Endodermal cell (in vitro differentiated cells): ENCODE measurements around the gene ZPR1. TPM values are rescaled to one million over a fixed set of nuclear protein-coding genes. Genes with fewer than 3 reads are reported as not detected.

Experiments used
- DNase-seq: peaks from one replicate; pipeline ENCODE4 v3.0.0-alpha.2; 2017
- H3K27ac ChIP-seq: 2 replicates; pipeline ENCODE4 v1.5.1; 2013; ENCODE audit warnings: mild to moderate bottlenecking, low read depth, low read length, moderate library complexity
- H3K27me3 ChIP-seq: 2 replicates; pipeline ENCODE4 v1.6.1; 2013; ENCODE audit warnings: mild to moderate bottlenecking, low read length, moderate library complexity; ENCODE audit not compliant: insufficient read depth, control insufficient read depth, poor library complexity, severe bottlenecking
- H3K36me3 ChIP-seq: 2 replicates; pipeline ENCODE4 v1.7.0; 2013; ENCODE audit warnings: mild to moderate bottlenecking, low read length, moderate library complexity; ENCODE audit not compliant: control insufficient read depth, insufficient read depth
- H3K4me1 ChIP-seq: one replicate; pipeline ENCODE4 v1.7.0; 2013; ENCODE audit warnings: low read length; ENCODE audit not compliant: control insufficient read depth, insufficient read depth
- H3K4me3 ChIP-seq: 2 replicates; pipeline ENCODE4 v1.5.1; 2013; ENCODE audit warnings: mild to moderate bottlenecking, low read length, moderate library complexity
- H3K9ac ChIP-seq: 2 replicates; pipeline ENCODE4 v1.6.1; 2013; ENCODE audit warnings: mild to moderate bottlenecking, low read length, moderate library complexity; ENCODE audit not compliant: poor library complexity, severe bottlenecking; ENCODE audit errors: extremely low read depth
- H3K9me3 ChIP-seq: 2 replicates; pipeline ENCODE4 v1.6.1; 2013; ENCODE audit warnings: mild to moderate bottlenecking, low read length, moderate library complexity; ENCODE audit not compliant: control insufficient read depth
- H3K27ac Mint-ChIP-seq: 2 replicates; pipeline ENCODE4 v1.8.0; 2020; ENCODE audit warnings: mixed read lengths
- H3K27me3 Mint-ChIP-seq: 2 replicates; pipeline ENCODE4 v1.8.0; 2021; ENCODE audit warnings: mild to moderate bottlenecking, mixed read lengths; ENCODE audit not compliant: insufficient read depth
- H3K36me3 Mint-ChIP-seq: 2 replicates; pipeline ENCODE4 v1.8.0; 2020; ENCODE audit warnings: low read depth, mixed read lengths
- H3K4me1 Mint-ChIP-seq: 2 replicates; pipeline ENCODE4 v1.8.0; 2020; ENCODE audit warnings: mixed read lengths
- H3K4me3 Mint-ChIP-seq: 2 replicates; pipeline ENCODE4 v1.8.0; 2020; ENCODE audit warnings: mild to moderate bottlenecking, moderate library complexity, mixed read lengths
- H3K9me3 Mint-ChIP-seq: 2 replicates; pipeline ENCODE4 v1.8.0; 2020; ENCODE audit warnings: mild to moderate bottlenecking, mixed read lengths
- CTCF ChIP-seq: fragments of 200-600 bp; sonication (generic); conservative IDR thresholded peaks from 2 replicates; pipeline ENCODE4 v1.5.0; 2021; ENCODE audit warnings: antibody characterized with exemption, mild to moderate bottlenecking
- WGBS, 2 experiments: methylation state at CpG; one replicate each; pipeline versions ENCODE4 v1.1.5 to v1.1.7; 2013; ENCODE audit warnings: missing lambda C conversion rate in 2 of 2, mixed read lengths in 1 of 2; ENCODE audit not compliant: insufficient coverage in 1 of 2, insufficient read length in 1 of 2; 5-methylcytosine and 5-hydroxymethylcytosine counted together
- total RNA-seq, 2 donors: library from RNA; stranded (reverse); fragmentation: NEBNext Ultra II Directional in 1 of 2; extraction: Animal tissue kit (Norgen Biotek cat#: 25700) in 1 of 2; gene quantifications; 2 replicates in 1 of 2; 3 replicates in 1 of 2; pipeline ENCODE4 v1.2.1, GENCODE V29; 2021

Gene ZPR1
- total RNA-seq, 2 donors from 2014 or later, result 59.2 to 63.4 TPM

- H3K27ac ChIP-seq, result no peak overlapping the region
- no peak overlapping the region for H3K4me3 ChIP-seq
- no peak overlapping the region for H3K4me3 Mint-ChIP-seq
- H3K9me3 ChIP-seq, result no peaks in the 10 kb centered on the region
- H3K27me3 Mint-ChIP-seq, result no peaks in the 10 kb centered on the region
- H3K9me3 Mint-ChIP-seq, result no peaks in the 10 kb centered on the region
- no peak overlapping the region for H3K9ac ChIP-seq
- H3K4me1 Mint-ChIP-seq, result peaks cover 7% of the 10 kb centered on the region
- H3K27me3 ChIP-seq, result no peaks in the 10 kb centered on the region
- DNase-seq, result no peak
- H3K4me1 ChIP-seq, result no peaks in the 10 kb centered on the region
- H3K36me3 Mint-ChIP-seq, result peaks cover 69% of the 10 kb centered on the region
- H3K27ac Mint-ChIP-seq, result no peak overlapping the region
- 83 to 96% methylated on average over 3 to 4 of the region's 4 CpGs for WGBS, 2 experiments
- no peak for TF ChIP-seq CTCF
- peaks cover 78% of the 10 kb centered on the region for H3K36me3 ChIP-seq
Observed at GRCh38 chr11:116778556-116778955, 9.3 kb downstream of the ZPR1 start.

GRCh38 chr11:116777056-116777455, 10.8 kb downstream of the ZPR1 start:
- Mint-ChIP-seq H3K36me3 (peaks cover 54% of the 10 kb centered on the region), H3K4me1 (peaks cover 9% of the 10 kb centered on the region), H3K27me3 (no peaks in the 10 kb centered on the region), H3K27ac (no peak overlapping the region), H3K4me3 (no peak overlapping the region), H3K9me3 (no peaks in the 10 kb centered on the region)
- 92 to 97% methylated on average over 6 to 7 of the region's 7 CpGs for WGBS, 2 experiments
- no peaks in the 10 kb centered on the region for H3K27me3 ChIP-seq
- no peaks in the 10 kb centered on the region for H3K9me3 ChIP-seq
- no peak overlapping the region for H3K27ac ChIP-seq
- DNase-seq, result no peak
- H3K36me3 ChIP-seq, result peaks cover 63% of the 10 kb centered on the region
- no peak overlapping the region for H3K4me3 ChIP-seq
- no peak for TF ChIP-seq CTCF
- H3K9ac ChIP-seq, result no peak overlapping the region
- H3K4me1 ChIP-seq, result no peaks in the 10 kb centered on the region

GRCh38 chr11:116776522-116776984, 11.3 kb downstream of the ZPR1 start:
- no peak overlapping the region for H3K9ac ChIP-seq
- no peaks in the 10 kb centered on the region for H3K27me3 ChIP-seq
- H3K27ac Mint-ChIP-seq, result no peak overlapping the region
- H3K9me3 Mint-ChIP-seq, result no peaks in the 10 kb centered on the region
- H3K27ac ChIP-seq, result no peak overlapping the region
- H3K36me3 Mint-ChIP-seq, result peaks cover 50% of the 10 kb centered on the region
- DNase-seq, result no peak
- peaks cover 13% of the 10 kb centered on the region for H3K4me1 Mint-ChIP-seq
- H3K36me3 ChIP-seq, result peaks cover 58% of the 10 kb centered on the region
- no peak for TF ChIP-seq CTCF
- no peaks in the 10 kb centered on the region for H3K4me1 ChIP-seq
- H3K4me3 Mint-ChIP-seq, result no peak overlapping the region
- no peak overlapping the region for H3K4me3 ChIP-seq
- no peaks in the 10 kb centered on the region for H3K9me3 ChIP-seq
- H3K27me3 Mint-ChIP-seq, result no peaks in the 10 kb centered on the region
